NCI-H1694 (cell line): ENCODE data around the gene SGCG.

Experiments
- DNase-seq: peaks from one replicate; lab custom pipeline; 2025; lab: John Stamatoyannopoulos, UW

The SGCG gene

GRCh38 chr13:23330356-23330755 lies 149.6 kb downstream of the SGCG start:
- no peak for DNase-seq

DNA sequence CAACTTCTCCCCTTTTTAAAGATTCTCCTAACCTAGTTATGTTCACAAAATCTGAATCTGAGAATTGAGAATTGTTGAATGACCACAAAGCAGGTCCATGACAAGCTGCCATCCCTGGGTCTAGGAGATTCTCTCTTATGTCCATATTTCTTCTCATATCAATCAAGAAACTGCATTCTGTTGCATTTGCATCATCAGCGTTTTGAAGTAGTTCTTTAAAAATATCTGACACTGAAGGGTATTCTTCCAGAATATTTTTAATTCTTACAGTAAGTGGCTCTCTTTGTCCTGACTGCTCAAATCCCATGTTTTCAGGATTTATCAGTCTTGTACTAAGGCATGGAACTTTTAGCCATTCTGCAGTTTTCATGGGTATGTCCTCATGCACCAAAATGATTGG lies 158.4 kb downstream of the SGCG start:
- DNase-seq: no peak

DNA sequence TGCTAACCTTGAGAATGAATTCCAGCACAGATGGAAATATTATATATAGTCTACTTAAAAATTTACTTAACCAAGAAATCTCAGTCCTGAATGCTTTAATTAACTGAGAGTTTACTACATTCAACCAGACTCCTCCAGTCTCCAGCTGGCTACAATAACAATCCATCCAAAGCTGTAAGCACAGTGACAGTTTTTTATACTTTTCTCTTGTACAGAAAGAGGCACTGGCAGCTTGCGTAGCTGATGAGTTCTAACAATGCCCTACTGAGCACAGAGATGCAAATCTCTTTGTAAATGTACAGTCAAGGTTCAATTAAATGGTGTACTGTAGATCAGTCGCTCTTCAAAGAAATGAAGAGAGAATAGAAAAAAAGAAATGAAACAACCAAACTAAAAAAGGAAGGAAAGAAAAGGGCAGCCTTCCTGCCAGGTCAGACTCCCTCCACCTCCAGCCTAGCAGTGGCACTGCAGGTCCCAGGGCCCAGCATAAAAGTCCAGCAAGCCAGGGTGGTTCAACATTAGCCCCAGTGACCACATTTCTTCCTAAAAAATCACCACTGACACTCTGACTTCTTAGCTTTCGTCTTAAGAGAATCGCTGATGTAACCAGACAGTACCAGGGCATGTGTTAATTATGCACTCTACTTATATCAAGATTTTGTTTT lies 164.3 kb downstream of the SGCG start:
- DNase-seq: no peak

- no peak for DNase-seq
These were observed 166.8 kb downstream of the SGCG start for GRCh38 chr13:23347601-23348000.

GRCh38 chr13:23348262-23349127 lies 167.7 kb downstream of the SGCG start:
- DNase-seq: no peak

- no peak for DNase-seq
These were observed 168.6 kb downstream of the SGCG start for GRCh38 chr13:23349161-23349897.

DNA sequence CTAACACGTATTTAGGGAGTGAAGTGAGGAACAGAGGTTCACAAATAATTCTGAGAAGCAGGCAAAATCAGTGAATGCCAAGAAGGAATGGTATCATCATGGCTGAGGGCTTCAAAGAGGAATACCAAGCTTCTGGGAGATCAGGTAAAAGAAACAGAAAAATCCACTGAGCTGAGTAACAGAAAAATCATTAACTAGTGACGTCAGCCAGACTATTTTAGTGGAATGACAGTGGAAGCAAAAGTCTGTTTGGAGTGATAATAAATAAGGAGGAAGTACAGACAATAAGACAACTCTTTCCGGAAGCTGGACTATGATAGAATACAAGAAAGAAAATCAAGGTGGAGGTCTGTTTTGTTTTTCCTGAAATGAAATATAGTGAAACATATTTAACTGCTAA lies 169.2 kb downstream of the SGCG start:
- no peak for DNase-seq

DNA sequence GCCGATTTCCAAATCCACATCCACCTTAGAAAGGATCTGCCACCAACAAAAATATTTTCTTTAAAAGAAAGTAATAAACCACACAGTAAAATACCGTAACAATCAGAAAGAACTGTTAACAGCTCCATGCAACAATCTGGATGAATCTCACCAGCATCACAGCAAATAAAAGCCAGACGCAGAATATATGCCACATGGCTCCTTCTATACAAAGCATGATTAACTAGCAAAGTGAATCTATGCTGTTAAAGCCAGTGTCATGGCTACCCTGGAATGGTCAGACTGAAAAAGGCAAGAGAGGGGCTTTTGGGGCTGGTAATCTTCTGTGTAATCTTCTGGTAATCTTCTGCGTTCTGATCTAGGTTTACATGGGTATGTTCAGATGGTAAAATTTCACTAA lies 171.4 kb downstream of the SGCG start:
- no peak for DNase-seq

GRCh38 chr13:23354520-23354919 lies 173.7 kb downstream of the SGCG start:
- DNase-seq: no peak

DNA sequence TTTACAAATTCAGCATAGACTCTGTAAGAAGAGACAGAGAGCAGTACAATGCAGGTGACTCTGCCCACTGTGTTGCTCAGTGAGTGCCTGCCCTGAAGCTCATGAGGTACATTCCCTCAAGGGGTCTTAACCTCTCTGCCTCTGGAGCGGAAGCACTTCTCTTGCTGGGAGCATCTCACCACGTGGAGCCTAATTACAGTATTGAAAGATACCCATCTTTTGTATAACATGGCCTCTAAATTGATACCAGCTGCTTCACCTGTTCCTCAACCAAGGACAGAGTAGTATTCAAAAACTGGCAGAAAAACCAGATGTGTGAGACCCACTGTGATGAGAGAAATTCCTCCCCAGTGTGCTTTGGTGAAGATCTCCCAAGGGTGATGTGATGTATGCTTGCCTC lies 175.6 kb downstream of the SGCG start:
- no peak for DNase-seq

- no peak for DNase-seq
These were observed 176.6 kb downstream of the SGCG start for GRCh38 chr13:23357349-23357748.

DNA sequence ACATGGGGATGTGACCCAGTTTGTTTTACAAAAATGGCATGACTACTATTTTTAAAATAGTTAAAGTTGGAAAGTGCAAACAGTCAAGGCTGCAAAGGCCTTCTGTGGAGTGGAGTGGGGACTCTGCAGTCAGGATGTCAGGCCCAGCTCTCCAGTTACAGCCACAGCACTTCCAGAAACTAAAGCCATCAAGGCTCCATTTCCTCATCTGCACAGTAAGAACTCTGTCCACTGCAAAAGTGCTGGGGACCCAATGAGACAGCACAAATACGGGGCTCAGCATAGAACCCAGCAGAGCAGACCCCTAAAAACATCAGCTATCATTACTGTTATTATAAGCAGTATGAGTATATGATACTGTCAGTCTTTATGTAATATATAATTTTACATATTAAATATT lies 179.1 kb downstream of the SGCG start:
- DNase-seq: no peak

DNA sequence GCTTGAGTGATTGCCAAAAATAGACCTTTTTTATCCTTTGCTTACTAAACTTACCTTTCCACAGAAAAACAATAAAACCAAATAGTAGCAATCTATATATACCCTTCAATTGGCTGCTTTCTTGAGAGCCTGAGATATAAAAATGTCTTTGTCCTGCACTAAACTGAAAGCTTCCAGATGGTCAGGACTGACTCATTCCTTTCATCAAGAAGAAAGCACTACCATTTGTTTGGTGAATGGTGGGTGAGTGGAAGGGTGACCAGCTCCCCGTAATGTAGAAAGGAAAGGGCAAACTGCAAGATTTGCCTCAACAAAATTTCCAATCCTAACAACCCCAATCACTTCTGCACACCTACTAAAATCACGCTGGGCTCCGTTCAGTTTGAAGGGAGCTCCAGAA lies 184.9 kb downstream of the SGCG start:
- DNase-seq: no peak

GRCh38 chr13:23367907-23368306 lies 187.1 kb downstream of the SGCG start:
- no peak for DNase-seq

DNA sequence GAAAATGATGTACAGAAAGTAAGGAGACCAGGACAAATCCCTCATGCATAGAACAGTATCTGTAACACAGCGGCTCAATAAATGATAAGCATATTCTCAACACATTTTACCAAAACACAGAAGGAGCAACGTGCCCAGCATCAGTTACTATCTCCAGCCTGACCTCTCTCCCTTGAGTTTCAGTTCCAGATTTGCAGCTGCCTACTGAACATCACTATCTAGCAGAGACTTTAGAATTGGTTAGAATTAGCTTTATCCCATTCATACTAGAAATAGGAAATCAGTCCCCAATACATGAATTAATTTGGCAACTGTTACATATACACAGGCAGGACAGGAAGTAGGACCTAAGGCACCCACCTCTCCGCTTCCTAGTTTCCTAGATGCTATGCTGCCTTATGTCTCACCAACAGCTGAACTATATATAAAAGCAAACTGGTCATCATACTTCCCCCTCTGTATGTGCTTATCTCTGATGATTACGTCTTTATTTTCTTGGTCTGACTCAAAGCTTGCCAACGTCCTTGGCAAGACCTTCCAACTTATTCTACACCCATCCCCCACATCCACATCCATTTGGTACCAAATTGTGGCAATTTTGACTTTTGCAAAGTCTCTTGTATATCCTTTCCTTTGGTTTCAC lies 191.6 kb downstream of the SGCG start:
- no peak for DNase-seq
